ENCODE data around the gene SPAG16.

GRCh38 chr2:213274143-213274542 lies 10.1 kb upstream of the SPAG16 start:
- TF ChIP-seq CTCF (tag by site-specific recombination; IDR thresholded peaks at IDR 0.05) (no peak), PRDM4 (tag by site-specific recombination; IDR thresholded peaks at IDR 0.05) (no peak), ZBTB20 (tag by site-specific recombination; IDR thresholded peaks at IDR 0.05) (no peak), ATF2 (tag by site-specific recombination; IDR thresholded peaks at IDR 0.05; ENCODE audit: low read depth) (no peak), ZNF416 (tag by site-specific recombination; IDR thresholded peaks at IDR 0.05) (no peak), KLF1 (tag by site-specific recombination; IDR thresholded peaks at IDR 0.05) (no peak), ZNF146 (tag by site-specific recombination; IDR thresholded peaks at IDR 0.05) (no peak), REPIN1 (tag by site-specific recombination; IDR thresholded peaks at IDR 0.05; ENCODE audit: low read depth) (no peak), ZNF174 (tag by site-specific recombination; IDR thresholded peaks at IDR 0.05) (no peak), ZBTB26 (tag by site-specific recombination; optimal IDR thresholded peaks at IDR 0.05) (no peak), ZNF398 (tag by site-specific recombination; IDR thresholded peaks at IDR 0.05) (no peak), ZNF324 (tag by site-specific recombination; IDR thresholded peaks at IDR 0.05) (no peak), SP2 (tag by site-specific recombination; IDR thresholded peaks at IDR 0.05) (no peak), KLF16 (tag by site-specific recombination; IDR thresholded peaks at IDR 0.05) (no peak)
